HG02571 (cell line): ENCODE measurements around the gene STAC3.
A peak's percentile ranks its signal among the peaks of the same experiment; 100 is the strongest.

Experiments used
- ATAC-seq: cut with Tn5 transposase; IDR thresholded peaks from one replicate; pipeline ENCODE4 v1.9.1; 2021; ENCODE audit warnings: mild to moderate bottlenecking, moderate library complexity; ENCODE audit not compliant: unreplicated experiment

STAC3 gene

DNA sequence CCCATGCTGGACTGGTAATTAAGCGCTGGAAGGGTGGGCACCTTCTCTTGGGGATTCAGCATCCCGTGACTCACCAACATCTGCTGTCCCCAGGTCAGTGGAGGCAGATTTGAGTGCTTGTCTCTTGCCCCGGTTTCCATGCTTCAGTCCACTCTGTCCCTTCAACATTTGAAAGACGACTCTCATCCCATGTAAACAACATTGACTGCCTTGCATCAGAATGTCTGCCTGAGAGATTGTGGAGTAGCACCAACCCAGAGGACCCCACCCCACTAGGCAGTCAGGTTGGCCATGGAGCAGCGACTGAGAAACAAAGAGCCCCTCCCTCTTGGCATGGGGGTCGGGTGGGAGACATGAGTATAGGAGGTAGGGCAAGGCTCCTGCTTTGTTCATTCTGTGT lies 4.9 kb upstream of the STAC3 start:
- no peak for ATAC-seq

DNA sequence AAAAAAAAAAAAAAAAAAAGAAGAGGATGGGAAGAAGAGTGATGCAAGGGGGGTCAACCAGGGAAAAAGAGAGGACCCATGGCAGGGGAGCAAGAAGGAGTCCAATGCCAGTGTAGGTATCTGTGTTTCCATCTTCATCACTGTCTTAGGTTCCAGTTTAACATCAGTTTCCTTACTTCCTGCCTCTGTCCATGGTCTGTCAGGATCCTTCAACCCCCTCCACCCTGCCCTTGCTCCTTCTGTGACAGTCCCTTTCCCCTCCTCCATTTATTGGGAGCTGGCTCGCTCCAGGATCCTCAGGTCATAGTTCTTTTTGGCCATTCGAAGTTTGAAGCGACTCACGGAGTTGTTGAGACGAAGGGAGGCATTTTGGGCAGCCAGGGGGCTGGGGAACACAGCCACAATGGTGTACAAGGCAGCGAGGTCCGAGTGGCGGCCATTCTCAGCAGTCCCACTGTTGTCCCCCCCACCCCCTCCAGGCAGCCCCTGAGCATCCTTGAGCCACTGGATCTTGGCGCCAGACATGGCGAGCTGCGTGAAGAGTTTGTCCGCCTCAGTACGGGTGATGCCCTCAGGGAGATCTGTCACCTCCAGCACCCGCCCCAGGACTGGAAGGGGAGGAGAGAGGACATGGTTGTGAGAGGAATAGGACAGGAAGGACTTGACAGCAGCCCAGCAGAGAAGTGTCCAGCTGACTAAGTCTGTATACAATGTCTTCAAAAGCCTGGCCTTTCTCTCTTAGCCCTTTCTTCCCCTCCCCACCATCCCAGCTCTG lies 3.7 kb upstream of the STAC3 start:
- no peak for ATAC-seq

DNA sequence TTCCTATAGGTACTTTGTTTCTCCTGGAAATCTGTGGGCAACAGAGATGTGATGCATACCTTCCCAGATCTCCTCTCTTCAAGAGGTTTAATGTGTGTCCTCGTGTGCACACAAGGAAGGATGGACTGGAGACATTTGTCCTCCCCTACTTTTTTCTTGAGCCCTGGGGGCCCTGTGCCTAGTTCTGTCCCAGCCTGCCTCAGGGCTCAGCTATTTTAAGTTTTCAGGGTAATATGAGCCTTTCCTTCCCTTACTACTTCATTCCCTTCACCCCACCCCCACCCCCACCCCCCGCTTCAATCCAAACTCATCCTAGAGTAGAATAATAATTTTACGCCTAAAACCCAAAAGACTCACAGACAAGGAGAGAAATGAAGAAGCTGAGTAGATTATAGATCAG lies 446 bp downstream of the STAC3 start:
- ATAC-seq = no peak

DNA sequence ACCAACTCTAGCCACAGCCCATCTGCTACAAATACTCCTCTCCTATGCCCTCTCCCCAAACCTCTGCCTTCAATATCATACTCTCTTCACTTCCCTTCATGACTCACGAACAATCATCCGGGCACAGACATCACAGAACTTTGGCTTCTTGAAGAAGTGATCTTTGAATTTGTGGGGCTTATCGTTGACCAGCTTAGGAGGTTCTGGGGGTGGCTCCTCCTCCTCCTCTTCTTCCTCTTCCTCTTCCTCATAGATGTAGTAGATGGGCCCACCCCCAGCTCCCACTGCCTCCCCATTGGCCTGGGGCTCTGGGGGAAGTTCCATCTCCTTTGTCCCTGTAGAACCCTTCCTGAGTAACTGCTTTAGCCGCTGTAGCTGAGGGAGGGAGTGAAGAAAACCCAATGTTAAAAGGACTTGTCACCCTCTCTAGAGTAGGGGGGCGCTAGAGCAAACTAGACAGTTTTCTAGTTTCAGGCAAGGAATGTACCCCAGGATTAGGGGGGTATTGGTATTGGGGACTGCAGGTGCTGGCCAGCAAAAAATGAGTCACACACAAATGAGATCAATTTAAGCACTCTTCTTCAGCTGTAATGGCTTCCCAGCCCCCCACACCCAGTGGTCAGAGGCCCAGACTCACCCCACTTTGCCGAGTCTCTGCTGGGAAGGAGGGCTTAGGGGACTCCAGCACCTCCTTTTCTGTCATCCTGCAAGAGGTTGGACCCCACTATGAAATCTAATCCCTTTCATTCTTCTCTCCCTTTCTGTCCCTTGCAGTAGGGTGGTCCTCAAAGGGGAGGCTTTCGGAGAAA lies 1.8 kb downstream of the STAC3 start:
- ATAC-seq = no peak

DNA sequence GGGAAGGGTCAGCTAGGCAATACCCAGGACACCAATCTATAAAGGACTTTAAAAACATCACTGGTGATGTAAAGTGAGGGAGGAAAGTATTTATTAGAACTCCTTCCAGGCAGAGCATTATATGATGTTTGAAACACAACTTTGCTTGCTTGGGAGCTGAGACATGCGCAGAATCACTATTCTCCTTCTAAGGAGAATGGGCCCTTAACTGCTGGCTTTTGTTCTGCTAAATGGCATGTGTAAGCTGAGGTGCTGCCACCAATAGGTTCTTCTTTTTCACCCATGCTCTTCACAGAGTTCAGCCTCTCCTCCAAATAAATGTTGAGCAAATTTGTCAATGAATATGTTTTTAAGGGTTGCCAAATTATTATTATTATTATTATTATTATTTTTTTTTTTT lies 3.9 kb downstream of the STAC3 start:
- no peak for ATAC-seq

DNA sequence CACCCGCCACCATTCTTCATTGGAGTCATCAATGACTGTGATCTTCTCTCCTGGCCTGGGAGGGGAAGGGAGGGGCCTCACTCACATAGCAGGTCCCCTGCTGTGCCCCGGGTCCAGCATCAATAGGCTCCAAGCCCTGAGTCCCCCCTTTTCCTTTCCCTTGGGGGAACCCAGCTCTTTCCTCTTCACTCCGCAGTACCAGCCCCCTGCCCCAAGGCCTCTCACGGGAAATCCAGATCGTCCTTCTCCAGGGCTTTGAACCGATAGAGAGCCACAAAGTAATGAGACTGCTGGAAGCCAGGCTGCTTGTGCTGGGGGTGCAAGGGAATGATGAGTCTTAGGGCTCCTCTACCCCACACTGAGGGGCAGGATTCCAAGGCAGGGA lies 6.7 kb downstream of the STAC3 start:
- ATAC-seq = no peak

DNA sequence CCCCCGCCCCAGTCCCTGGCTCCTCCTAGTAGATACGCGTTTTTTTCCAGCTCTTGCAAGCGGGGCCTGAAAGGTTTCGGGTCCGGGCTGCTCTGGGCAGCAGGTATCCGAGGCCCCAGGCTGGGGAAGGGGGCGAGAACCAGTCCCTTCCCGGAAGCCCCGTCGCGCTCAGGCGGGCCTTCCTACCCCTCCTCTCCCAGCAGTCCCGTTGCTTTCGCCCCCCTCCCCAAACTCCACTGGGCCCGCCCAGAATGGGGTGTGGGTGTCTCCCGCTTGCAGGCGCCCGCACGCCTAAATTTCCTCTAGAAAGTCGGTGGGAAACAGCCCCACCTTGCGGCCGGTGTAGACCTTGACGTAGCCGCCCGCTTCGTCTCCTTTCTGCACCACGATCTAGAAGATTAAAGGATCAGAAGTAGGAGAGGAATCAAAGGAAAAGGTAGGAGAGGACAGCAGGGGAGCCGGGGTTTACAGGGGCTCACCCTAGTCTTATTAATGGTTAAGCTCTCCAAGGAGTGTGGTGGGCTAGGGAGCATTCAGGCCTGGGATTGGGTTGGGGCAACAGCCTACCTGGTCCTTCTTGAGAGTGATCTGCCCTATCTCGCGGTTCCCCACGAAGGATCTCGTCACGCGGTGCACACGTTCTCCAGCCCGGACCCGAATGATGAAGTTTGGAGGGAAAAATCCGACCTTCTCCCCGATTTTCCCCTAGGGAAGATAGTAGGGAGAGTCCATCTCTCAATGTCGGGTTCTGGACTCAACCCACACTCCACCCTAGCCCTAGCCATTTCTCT lies 7.3 kb downstream of the STAC3 start:
- ATAC-seq = no peak

DNA sequence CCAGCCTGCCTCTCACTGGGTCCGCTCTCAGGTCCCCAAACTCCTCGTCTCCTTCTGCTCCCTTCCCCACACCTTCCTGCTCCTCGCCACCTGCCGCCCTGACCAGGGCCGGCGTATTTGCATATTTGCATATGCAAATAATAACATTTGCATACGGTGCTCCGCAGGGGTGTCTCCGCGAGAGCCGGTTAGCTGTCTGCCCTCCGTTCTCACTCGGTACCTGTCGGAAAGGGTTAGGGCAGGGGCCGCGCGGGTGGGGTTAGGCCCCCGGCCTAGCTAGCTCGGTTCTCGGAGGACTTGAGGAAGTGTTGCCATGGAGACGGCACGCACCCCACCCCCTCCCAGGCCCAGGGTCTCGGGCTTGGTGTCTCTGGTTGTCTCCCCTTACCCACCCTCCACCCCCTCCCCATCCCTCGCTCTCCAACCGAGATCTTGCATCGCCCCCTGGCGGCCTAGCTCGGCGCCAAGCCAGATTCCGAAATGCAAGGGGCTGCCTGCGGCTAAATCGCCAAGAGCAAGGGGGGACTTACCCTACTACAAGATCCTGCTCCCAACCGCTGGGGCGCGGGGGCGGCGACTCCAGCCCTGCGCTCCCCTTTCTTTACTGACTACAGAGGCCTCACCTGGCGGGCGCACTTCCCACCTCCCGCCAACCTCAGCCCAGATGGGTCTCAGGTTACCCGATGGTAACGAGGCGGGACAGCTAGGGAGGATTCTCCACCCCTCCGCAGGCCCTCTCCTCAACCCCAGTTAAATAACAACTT lies 8.1 kb downstream of the STAC3 start:
- peak; percentile 34 for ATAC-seq

DNA sequence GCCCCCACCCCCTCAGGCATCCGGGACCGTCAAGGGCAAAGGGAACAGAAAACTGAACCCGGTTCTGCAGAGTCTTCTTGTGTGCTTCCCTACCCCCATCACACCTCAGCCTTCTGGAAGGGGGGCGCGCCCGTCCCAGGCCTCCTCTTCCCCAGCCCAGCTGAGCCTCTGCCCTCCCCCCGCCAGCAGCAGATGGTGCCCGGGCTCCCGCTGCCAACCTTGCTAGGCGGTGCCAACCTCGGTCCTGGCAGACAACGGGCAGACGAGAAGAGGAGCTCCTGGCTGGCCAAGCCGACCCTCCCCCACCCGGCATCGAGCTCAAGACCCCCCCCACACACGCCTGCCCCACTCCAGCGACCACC lies 8.7 kb downstream of the STAC3 start:
- no peak for ATAC-seq

DNA sequence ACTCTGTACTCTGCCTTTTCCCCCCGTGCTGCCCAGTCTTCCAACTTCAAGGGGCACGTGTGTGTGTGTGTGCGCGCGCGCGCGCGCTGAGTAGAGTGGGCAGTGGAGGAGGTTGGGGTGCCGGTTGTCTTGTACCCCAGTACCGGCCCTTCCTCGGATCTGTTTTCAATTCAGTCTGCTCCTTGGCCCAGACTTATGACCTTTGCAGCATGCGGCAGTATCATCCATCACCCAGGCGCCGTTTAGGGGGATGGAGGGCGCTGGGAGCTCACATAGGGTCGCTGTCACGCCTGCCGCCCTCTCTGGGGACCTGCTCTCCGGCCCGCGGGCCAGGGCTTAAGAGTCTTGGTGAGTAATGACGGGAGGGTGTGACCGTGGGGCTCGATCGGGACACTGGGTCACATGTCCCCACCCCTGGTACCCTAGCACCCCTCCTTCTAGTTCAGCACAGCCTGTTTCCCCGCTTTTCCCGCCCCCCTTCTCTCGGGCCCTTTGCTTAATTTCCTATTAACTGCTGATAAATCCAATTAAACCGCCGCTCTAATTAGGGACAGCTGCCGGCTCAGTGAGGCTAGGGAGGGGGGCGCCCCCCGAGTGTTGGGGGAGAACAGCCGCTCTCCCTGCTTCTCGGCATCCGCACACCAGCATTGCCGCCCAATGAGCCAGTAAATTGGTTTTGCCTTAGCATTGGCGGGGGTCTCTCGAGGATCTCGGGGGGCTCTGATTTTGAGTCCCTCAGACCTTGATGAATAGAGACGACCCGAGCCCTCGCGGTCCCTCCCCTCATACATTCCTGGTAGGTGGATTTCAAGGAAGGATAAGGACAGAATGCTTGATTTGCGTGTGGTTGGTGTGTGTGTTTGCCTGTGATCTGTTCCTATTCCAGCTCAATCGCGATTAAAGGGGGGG lies 9.3 kb downstream of the STAC3 start:
- ATAC-seq = no peak

DNA sequence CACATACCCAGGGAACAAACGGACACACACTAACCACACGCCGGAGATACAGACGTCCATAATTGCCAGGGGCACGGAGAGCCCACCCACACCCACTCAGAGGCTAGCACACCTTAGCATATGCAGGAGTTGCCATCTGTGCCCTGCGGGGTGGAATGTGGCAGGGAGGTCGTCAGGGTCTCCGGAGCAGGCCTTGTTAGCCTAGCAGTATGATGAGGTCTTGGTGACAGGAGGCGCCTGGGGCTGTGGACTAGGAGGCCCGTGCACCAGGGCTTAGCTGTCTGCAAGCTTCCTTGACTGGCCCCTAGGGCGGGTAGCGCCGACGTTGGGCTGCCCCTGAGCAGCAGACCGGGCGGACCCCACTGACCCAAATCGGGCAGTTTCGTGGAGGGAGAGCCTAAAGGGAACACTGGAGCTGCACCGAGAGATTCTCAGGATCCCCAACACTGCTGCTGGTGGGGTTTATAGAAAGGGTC lies 10.0 kb downstream of the STAC3 start:
- no peak for ATAC-seq

DNA sequence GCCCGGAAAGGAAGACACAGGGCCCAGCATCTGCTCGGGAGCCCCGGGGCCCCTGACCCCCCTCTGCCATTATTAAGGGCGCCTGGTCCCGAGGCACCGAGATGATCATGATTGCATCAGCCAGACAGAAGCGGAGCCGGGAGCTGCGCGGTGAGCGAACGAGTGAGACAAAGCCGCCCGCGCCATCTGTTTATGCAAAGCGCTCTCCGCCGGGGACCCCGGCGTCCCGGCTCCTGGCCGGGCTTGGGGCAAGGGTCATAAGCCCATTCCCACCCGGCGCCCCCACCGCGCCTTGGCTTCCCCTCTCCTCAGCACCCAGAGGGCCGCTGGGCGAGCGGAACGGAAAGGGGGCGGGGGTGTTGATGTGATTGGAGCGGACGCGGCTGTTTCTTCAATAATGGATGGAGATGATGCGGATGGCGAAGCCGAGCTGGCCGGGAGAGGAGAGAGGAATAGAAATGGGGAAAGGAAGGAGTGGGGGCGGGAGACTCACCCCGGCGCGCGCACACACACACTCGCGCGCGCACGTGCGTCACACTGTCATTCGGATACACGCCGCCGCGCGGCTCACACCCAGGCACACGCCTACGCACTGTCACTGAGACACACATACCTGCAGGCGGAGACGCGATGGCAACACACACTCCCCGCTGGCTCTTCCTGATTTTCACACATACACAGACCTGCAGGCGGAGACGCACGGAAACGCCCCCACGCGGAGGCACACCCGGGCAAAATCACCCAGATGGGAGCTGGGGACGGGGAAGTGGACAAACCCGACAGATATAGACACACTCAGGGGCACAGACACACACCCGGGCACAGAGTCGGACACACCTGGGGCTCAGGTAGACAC lies 10.7 kb downstream of the STAC3 start:
- ATAC-seq = no peak

DNA sequence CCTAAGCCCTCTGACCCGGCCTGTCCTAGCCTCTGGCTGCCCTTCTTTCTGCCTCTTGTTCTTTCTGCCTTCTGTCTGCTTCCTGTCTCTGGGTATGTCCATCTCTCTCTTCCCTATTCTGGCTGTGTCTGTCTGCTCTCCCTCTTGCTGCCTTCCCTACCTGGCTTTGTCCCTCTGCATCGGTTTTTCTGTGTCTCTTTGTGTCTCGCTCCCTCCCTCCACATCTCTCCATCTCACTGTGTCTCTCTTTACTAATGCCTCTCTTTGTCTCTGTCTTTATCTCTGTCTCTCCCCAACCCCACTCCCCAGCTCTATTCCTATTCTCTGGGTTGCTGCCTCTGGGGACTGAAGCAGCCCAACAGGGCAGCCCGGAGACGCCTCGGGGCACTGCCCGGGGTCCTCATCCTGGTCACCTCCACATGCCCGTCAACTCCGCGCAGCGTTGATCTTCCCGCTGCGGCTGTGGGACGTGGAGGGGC lies 11.4 kb downstream of the STAC3 start:
- ATAC-seq = no peak

DNA sequence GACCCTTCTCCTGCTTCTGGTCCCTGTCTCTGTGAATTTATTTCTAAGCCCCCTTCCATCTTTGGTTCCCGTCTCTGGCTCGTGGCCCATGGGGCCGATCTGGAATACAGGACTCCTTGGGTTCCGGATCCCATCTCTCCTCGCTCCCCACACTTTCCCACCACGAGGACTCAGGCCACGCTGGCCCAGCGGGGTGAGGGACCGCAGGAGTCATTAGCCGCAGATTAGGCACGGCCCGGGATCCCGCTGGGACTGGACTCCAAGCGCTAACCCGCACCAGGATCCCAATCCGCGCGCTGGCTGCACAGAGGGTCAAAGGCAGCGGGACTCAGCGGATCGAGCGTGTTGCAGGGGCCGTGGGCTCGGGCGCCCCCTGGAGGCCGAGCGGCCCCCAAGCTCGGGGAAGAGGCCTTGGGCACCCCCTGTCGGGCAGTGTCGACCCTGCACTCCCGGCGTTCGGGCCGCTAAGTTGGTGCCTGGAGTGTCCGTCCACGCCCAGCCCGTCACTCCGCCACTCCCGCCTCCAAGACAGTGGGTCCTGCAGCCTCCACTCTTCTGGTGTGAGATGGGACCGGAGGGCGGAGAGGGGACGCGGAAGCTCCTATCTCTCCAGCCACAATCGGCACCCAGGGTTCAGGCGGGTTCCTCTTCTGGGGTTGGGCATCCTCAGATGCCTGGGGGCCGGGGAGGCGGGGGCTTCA lies 12.0 kb downstream of the STAC3 start:
- ATAC-seq = peak; percentile 45

DNA sequence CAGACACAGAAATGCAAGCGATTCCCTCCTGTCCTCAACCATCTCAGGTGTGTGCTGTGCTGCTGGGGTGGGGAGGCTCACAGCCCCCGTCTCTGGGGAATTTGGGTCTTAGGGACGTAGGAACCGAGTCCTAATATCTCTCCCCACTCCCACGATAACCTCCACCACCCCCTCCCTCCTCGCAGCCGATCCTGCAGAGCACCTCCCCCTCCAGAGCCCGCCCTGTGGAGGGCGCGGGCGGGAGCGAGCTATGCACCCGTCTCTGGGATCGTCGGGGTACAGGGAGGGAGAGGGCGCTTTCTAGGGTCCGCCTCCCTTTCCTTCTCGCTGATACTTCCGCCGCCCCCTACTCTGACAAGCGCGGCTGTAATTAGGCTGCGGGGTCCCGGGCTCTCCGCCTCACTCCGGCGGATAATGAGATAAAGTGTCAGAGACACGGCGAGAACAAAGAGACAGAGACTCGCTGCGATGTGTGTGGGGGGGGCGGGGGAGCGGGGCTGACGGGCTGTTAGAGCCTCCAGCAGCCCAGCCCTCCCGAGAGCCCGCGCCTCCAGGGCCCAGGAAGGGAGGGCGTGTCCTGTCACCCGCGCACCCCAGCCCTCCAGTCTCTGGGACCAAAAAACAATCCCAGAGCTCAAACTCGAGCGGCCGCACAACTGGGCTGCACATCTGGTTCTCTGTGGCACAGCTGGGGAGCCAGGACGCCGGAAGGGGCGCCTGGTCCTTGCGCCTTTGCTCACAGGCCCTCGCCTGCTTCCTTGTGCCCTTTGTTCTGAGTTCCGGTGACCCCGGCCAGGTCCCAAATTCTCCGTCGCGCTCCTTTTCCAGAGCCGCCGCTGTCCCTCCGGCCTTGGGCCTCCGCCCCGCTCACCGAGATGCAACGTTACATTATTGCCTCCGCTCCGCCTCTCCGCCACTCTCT lies 12.8 kb downstream of the STAC3 start:
- ATAC-seq = no peak

DNA sequence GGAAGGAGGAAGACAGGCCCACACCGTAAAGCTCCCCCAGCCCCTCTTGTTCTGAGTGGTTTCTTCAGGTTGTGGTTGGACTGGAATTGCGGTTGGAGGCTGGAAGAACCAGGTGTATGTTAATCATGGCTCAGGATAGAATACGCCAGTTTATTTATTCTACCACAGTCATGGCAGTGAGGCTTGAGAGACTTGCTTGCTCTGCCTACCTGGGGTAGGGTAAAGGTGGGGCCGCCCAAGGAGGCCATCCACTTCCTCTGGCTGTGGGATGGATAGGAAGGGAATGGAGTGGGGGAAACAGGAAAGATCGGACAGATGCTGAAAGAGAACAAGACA lies 13.4 kb downstream of the STAC3 start:
- ATAC-seq = no peak

DNA sequence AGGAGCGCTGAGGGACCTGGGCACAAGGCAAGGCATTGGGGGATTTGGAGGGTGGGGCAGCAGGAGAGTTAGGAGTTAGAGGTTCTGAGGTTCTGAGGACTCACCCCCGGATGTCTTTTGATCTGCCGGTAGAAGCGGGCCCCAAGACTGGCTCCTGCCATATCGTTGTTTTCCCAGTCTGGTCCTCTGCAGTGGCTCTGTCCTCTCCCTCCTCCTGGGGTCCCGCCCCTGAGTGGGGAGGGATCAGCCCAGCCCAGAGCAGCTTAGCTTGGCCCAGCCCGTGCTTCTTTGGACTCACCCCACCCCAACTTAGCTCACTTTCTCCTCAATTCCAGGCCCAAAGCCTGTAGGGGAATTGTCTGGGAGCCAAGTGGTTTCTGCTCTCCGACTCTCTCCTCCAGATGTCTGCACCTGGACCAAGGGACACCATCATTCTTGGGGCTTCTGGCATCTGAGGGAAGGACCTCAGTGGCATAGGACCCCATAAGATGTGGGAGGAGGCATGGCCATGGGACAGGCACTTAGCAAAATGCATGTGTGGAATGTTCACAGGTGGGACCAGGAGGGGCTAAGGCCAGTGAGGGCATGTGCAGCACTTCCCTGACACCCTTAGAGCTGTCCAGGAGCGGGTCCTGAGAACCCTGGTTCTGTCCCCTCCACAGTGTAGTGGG lies 13.9 kb downstream of the STAC3 start:
- no peak for ATAC-seq
